Measurements from ENCODE around the gene BEX4. TPM values are rescaled to one million over a fixed set of nuclear protein-coding genes. Genes with fewer than 3 reads are reported as not detected.
"Not testable (repeated sequence)": the region's sequence is repeated elsewhere in the genome, so short reads cannot be mapped to it uniquely, and the experiment has no call there.

BEX4 gene, protein sequence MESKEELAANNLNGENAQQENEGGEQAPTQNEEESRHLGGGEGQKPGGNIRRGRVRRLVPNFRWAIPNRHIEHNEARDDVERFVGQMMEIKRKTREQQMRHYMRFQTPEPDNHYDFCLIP
- total RNA-seq = 10 to 100 TPM; 20.5 to 33.6 (median 29.4) TPM

DNA sequence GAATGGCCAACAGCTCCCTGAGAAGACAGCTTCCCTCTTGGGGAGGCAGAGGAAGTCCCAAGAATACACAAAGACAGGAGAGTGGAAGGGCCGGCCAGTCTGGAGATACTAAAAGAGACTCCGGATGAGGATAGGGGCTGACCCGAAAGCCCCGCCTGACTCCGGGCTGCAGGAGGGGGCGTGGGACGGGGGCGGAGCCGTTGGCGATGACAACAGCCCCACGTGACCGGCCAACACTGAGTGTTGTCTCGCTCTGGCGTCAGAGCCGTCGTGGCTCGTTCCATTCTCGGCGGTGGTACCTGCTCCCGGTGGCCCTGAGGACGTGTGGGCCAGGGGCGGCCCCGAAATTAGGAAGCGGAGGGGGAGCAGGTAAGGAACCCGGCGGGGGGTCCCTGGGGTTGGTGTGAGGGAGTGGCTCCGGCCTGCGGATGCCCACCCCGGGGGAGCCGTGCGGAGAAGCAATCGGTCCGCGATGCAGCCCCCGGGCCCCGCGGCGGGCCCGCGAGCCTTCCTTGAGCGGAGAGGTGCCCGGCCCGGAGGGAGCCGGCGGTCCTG is at the start of gene BEX4:
BEX4 (plus strand) TSS at position 239 of the 555 bp plus-strand sequence. CDS start 1,046 bp downstream, outside the sequence.
- ATAC-seq (ENCODE audit: low FRiP score) (peak; percentile 87), DNase-seq (ENCODE audit: low spot score) (peak; percentile 52)
- TF ChIP-seq, protein P1, sequence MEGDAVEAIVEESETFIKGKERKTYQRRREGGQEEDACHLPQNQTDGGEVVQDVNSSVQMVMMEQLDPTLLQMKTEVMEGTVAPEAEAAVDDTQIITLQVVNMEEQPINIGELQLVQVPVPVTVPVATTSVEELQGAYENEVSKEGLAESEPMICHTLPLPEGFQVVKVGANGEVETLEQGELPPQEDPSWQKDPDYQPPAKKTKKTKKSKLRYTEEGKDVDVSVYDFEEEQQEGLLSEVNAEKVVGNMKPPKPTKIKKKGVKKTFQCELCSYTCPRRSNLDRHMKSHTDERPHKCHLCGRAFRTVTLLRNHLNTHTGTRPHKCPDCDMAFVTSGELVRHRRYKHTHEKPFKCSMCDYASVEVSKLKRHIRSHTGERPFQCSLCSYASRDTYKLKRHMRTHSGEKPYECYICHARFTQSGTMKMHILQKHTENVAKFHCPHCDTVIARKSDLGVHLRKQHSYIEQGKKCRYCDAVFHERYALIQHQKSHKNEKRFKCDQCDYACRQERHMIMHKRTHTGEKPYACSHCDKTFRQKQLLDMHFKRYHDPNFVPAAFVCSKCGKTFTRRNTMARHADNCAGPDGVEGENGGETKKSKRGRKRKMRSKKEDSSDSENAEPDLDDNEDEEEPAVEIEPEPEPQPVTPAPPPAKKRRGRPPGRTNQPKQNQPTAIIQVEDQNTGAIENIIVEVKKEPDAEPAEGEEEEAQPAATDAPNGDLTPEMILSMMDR (IDR thresholded peaks at IDR 0.05) = no peak

DNA sequence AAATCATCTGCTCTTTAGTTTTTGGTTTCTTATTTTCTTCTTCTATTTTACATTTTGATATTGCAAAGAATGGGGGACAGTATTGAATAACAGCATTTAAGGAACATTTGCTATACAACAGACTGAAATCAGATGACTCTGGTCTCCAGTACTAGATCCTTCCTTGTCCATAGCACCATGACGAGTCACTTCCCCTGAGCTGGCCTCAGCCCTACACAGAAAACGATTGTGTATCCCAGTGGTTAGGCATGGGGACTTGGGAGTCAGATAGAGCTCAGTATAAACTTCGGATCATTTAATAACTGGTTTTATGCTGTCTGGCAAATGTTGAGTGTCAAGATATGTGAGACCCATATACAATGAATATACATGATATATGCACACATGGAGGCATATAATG is 44.7 kb upstream of the BEX4 start:
- no peak for ATAC-seq (ENCODE audit: low FRiP score)
- TF ChIP-seq, protein P1 (IDR thresholded peaks at IDR 0.05) = no peak

DNA sequence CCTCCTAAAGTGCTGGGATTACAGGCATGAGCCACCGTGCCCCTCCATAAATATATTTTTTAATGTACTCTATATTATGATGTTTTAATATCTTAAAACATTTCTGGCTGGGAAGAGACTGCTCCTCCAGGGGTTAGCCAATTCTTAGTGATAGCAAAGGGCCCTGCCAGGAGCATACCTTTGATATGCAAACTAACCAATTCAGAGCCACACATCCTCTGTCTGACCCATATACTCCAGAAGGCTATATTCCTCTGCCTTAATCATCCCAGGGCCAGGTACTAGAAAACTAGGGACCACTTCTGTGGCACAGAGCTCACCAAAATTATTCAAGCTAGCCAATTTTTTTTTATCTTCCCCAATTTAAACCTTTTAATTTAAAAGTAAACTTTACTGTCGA is 43.6 kb upstream of the BEX4 start:
- DNase-seq (ENCODE audit: low spot score) (no peak), ATAC-seq (ENCODE audit: low FRiP score) (no peak)
- TF ChIP-seq, protein P1 (IDR thresholded peaks at IDR 0.05) = no peak

More for the DNA sequence above, 44.7 kb upstream of the BEX4 start:
- DNase-seq (ENCODE audit: low spot score) = no peak

DNA sequence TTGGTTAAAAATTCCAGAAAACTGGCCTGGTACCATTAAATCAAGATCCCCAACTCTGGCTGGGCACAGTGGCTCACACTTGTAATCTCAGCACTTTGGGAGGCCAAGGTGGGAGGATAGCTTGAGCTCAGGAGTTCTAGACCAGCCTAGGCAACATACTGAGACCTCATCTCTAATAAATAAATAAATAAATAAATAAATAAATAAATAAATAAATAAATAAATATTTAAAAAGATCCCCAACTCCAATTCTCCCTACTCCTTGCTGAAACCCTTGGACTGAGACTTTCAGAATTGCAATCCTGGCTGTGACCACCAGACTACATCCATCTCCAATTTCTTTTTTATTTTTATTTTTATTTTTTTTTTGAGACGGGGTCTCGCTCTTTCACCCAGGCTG is 39.7 kb upstream of the BEX4 start:
- not testable (repeated sequence) for DNase-seq (ENCODE audit: low spot score); ATAC-seq (ENCODE audit: low FRiP score)

DNA sequence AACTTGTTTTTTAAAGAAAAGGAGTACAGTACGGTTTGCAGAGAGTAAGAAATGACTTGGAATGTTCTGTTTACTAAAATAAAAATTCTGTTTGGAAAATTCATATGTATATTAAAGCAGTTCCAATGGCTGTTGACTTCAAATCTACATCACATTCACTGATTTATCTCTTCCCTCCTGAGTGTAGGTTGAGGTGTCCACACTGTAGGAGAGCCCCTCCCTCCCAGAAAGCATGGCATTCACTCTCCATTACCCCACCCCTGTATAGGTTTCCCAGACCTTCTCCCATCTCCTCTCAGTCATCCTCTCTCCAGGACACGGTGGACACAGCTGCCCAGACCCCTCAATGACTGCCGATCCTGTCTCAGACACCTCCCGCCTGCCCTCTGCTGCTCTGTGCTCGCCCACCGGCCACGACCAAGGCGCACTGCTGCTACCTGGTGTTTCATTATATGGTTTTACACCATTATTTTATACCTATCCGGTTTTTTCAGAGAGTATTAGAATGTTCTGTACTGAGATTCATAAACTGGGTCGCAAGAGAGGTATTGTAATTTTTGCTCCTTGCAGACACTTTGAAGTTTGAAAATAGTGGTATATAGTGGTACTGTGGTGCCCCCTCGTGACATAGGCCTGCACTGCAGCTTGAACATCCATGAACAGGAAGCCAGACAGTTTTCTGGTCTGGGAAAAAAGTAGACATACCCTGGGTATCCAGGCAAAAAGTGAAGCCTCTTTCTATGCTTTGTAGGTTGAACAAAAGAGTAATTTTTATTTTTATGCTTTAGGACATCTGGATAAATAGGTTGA is 38.8 kb upstream of the BEX4 start:
- DNase-seq (ENCODE audit: low spot score) (peak; percentile 75), ATAC-seq (ENCODE audit: low FRiP score) (peak; percentile 62)
- TF ChIP-seq, protein P1 (IDR thresholded peaks at IDR 0.05) = no peak

DNA sequence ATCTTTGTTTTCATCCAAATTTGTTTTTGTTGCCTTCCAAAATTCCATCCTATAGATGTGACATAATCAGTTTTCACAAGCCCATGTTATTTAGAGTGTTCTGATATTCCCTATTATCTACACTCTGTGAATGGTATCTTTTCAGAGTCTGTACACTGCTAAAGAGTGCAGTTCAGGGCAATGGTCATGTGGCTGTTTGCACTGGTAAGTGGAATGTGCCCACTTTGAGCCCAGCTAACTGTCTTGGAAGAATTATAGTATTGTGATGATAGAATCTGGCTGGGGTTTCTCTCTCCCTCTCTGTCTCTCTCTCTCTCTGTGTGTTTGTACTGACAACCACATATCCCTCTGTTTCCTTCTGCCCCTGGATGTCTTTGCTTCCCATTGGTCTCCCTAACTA is 37.4 kb upstream of the BEX4 start:
- TF ChIP-seq, protein P1 (IDR thresholded peaks at IDR 0.05) = no peak
- no peak for DNase-seq (ENCODE audit: low spot score)
- ATAC-seq (ENCODE audit: low FRiP score) = no peak

DNA sequence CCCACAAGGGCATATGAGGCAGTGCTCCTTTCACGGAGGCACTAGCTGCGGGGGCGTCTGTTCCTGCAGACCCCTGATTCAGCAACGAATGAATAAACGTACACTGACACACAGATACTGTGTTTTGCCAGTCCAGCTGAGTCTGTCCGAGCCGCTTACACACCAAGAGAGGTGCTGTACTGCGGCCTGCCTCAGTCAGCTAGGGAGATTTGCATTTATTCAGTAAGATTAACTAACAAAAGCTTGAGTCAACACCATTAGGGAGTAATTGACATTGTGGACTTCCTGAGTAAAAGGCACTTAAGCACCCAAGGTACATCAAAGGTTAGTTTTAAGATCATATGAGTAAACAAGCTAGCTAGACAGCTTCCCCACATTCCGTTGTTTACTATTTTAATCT is 31.0 kb upstream of the BEX4 start:
- TF ChIP-seq, protein P1 (IDR thresholded peaks at IDR 0.05) = no peak
- DNase-seq (ENCODE audit: low spot score) (no peak), ATAC-seq (ENCODE audit: low FRiP score) (no peak)
